Smooth muscle cell (in vitro differentiated cells): ENCODE measurements around the gene POLR1G. TPM values are rescaled to one million over a fixed set of nuclear protein-coding genes. Genes with fewer than 3 reads are reported as not detected.

Source experiments
- DNase-seq: peaks from one replicate; lab custom pipeline; 2025; ENCODE audit not compliant: unreplicated experiment; lab: John Stamatoyannopoulos, UW
- H2AFZ ChIP-seq: fragments of 200-600 bp; sonication (generic); 2 replicates; pipeline ENCODE4 v1.6.0; 2016; ENCODE audit warnings: antibody characterized with exemption, low read depth, mild to moderate bottlenecking
- H3F3A ChIP-seq: fragments of 200-600 bp; sonication (generic); 2 replicates; pipeline ENCODE4 v1.6.0; 2017; ENCODE audit warnings: antibody characterized with exemption, low read depth
- H3K27ac ChIP-seq: fragments of 200-600 bp; sonication (generic); 2 replicates; pipeline ENCODE4 v1.5.1; 2016; ENCODE audit warnings: low read depth, mild to moderate bottlenecking
- H3K27me3 ChIP-seq: fragments of 200-600 bp; sonication (generic); 2 replicates; pipeline ENCODE4 v1.6.1; 2016; ENCODE audit warnings: low read depth, mild to moderate bottlenecking
- H3K36me3 ChIP-seq: fragments of 200-600 bp; sonication (generic); 2 replicates; pipeline ENCODE4 v1.5.1; 2016; ENCODE audit warnings: low read depth
- H3K4me1 ChIP-seq: fragments of 200-600 bp; sonication (generic); 2 replicates; pipeline ENCODE4 v1.5.1; 2016; ENCODE audit warnings: low read depth
- H3K4me2 ChIP-seq: fragments of 200-600 bp; sonication (generic); 2 replicates; pipeline ENCODE4 v1.6.0; 2016; ENCODE audit warnings: mild to moderate bottlenecking
- H3K4me3 ChIP-seq: fragments of 200-600 bp; sonication (generic); 2 replicates; pipeline ENCODE4 v1.5.1; 2016; ENCODE audit warnings: mild to moderate bottlenecking
- H3K79me2 ChIP-seq: fragments of 200-600 bp; sonication (generic); 2 replicates; pipeline ENCODE4 v1.6.0; 2016; ENCODE audit warnings: low read depth, mild to moderate bottlenecking
- H3K9ac ChIP-seq: fragments of 200-600 bp; sonication (generic); 2 replicates; pipeline ENCODE4 v1.6.0; 2016; ENCODE audit warnings: low read depth
- H3K9me3 ChIP-seq: fragments of 200-600 bp; sonication (generic); replicated peaks from 2 replicates; pipeline ENCODE4 v1.5.1; 2016; ENCODE audit warnings: low read depth
- H4K20me1 ChIP-seq: fragments of 200-600 bp; sonication (generic); 2 replicates; pipeline ENCODE4 v1.6.0; 2016; ENCODE audit warnings: low read depth
- WGBS: methylation state at CpG from one replicate; pipeline ENCODE4 v1.1.7; 2016; ENCODE audit warnings: low lambda C conversion rate; 5-methylcytosine and 5-hydroxymethylcytosine counted together
- polyA plus RNA-seq: library from polyadenylated mRNA; unstranded; fragments of >200 nt; fragmentation: Nextera tagmentation; extraction: Ambion mirVana; gene quantifications from 2 replicates; pipeline ENCODE4 v1.2.1, GENCODE V29; 2016
- total RNA-seq: library from RNA; depleted of rRNA; stranded (reverse); fragments of >200 nt; gene quantifications from 2 replicates; pipeline ENCODE4 v1.2.3, GENCODE V29; 2014
- TF ChIP-seq, protein P1 (sequence below): fragments of 200-600 bp; sonication (generic); IDR thresholded peaks from 2 replicates; pipeline ENCODE4 v1.5.1; 2017; ENCODE audit warnings: borderline replicate concordance, mild to moderate bottlenecking, antibody characterized with exemption; ENCODE audit not compliant: insufficient read depth, poor library complexity, severe bottlenecking

The POLR1G gene
- total and polyA plus RNA-seq, 2 experiments from 2014 or later, result 1.6 to 2.7 TPM

DNA sequence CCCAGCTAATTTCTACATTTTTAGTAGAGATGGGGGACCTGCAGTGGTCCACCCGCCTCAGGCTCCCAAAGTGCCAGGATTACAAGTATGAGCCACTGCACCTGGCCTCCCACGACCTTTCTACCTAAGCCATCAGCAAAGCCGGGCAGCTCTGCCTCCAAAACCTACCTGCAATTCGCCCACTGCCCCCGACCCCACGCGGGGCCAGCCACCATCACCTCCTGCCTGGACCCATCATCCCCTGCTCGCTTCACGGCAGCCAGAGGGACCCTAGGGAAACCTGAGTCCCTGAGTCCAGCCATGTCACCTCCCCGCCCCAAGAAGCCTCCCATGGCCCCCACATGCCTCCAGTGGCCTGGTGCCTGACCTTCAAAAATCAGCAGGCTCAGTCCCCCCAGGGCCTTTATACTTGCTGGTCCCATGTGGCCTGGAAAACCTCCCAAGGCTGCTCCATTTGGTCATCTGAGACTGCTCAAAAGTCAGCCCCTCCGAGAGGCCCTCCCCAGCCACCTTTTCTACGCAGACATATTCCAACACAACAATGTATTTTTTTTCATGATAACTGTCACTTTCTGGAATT is 48.1 kb upstream of the POLR1G start:
- DNase-seq, result no peak
- H3F3A ChIP-seq, result no peaks in the 10 kb centered on the region
- 94% methylated on average over 10 of the region's 12 CpGs for WGBS
- H3K4me1 ChIP-seq, result no peaks in the 10 kb centered on the region
- TF ChIP-seq, protein P1, sequence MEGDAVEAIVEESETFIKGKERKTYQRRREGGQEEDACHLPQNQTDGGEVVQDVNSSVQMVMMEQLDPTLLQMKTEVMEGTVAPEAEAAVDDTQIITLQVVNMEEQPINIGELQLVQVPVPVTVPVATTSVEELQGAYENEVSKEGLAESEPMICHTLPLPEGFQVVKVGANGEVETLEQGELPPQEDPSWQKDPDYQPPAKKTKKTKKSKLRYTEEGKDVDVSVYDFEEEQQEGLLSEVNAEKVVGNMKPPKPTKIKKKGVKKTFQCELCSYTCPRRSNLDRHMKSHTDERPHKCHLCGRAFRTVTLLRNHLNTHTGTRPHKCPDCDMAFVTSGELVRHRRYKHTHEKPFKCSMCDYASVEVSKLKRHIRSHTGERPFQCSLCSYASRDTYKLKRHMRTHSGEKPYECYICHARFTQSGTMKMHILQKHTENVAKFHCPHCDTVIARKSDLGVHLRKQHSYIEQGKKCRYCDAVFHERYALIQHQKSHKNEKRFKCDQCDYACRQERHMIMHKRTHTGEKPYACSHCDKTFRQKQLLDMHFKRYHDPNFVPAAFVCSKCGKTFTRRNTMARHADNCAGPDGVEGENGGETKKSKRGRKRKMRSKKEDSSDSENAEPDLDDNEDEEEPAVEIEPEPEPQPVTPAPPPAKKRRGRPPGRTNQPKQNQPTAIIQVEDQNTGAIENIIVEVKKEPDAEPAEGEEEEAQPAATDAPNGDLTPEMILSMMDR, result no peak
- no peak overlapping the region for H3K27ac ChIP-seq
- no peaks in the 10 kb centered on the region for H4K20me1 ChIP-seq
- H3K4me2 ChIP-seq, result no peak overlapping the region
- no peak overlapping the region for H3K9ac ChIP-seq
- no peaks in the 10 kb centered on the region for H3K79me2 ChIP-seq
- no peaks in the 10 kb centered on the region for H3K27me3 ChIP-seq
- no peaks in the 10 kb centered on the region for H3K36me3 ChIP-seq
- H3K4me3 ChIP-seq, result no peak overlapping the region
- no peaks in the 10 kb centered on the region for H3K9me3 ChIP-seq
- H2AFZ ChIP-seq, result no peak overlapping the region

DNA sequence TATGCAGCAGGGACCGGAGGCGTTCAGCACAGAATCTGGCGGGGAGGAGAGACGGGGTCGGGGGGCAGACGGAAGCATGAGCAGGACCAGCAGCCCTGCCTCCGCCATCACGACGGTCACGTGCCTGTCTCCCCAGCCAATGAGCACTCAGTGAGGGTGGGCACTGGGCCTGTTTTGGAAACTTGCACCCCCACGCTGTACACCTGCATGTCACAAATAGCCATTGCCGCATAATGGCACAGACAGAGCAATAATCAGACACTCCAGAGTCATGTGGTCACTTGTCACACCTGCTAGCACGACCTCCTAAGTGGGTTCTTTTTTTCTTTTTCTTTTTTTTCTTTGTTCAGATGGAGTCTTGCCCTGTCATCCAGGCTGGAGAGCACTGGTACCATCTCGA is 44.8 kb upstream of the POLR1G start:
- Histone ChIP-seq H3K36me3 (no peaks in the 10 kb centered on the region), H3K27ac (no peak overlapping the region), H3K27me3 (no peaks in the 10 kb centered on the region), H3K4me3 (no peak overlapping the region), H3K4me2 (no peak overlapping the region), H3K9ac (no peak overlapping the region), H3K4me1 (no peaks in the 10 kb centered on the region), H3K79me2 (no peaks in the 10 kb centered on the region), H2AFZ (no peak overlapping the region), H4K20me1 (no peaks in the 10 kb centered on the region), H3K9me3 (no peaks in the 10 kb centered on the region), H3F3A (no peaks in the 10 kb centered on the region)
- no peak for DNase-seq
- TF ChIP-seq, protein P1, result no peak
- 99% methylated on average over 13 of the region's 14 CpGs for WGBS

DNA sequence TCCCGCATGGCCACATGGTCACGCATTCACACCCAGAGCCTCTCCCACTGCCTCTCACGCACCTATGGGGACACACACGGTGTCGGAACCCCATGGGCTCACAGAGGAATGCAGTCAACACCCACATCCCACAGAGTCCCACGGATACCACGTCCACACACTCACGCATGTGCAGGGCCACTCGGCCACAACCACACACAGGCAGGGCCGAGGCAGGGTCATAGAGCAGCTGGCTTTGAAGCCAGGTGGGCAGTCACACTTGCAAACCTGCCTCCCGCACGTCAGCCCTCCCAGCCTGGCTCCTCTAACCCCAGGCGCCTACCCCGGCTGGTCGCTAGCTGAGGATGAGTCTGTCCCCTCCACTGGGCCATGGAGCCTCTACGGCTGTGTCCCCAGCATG is 44.2 kb upstream of the POLR1G start:
- H3K4me2 ChIP-seq, result no peak overlapping the region
- H3K36me3 ChIP-seq, result no peaks in the 10 kb centered on the region
- no peaks in the 10 kb centered on the region for H3K4me1 ChIP-seq
- H2AFZ ChIP-seq, result no peak overlapping the region
- no peak for DNase-seq
- no peaks in the 10 kb centered on the region for H3K9me3 ChIP-seq
- no peaks in the 10 kb centered on the region for H3K79me2 ChIP-seq
- H3F3A ChIP-seq, result no peaks in the 10 kb centered on the region
- no peaks in the 10 kb centered on the region for H3K27me3 ChIP-seq
- no peaks in the 10 kb centered on the region for H4K20me1 ChIP-seq
- H3K27ac ChIP-seq, result no peak overlapping the region
- TF ChIP-seq, protein P1, result no peak
- H3K4me3 ChIP-seq, result no peak overlapping the region
- 92% methylated on average over 16 of the region's 16 CpGs for WGBS
- H3K9ac ChIP-seq, result no peak overlapping the region

DNA sequence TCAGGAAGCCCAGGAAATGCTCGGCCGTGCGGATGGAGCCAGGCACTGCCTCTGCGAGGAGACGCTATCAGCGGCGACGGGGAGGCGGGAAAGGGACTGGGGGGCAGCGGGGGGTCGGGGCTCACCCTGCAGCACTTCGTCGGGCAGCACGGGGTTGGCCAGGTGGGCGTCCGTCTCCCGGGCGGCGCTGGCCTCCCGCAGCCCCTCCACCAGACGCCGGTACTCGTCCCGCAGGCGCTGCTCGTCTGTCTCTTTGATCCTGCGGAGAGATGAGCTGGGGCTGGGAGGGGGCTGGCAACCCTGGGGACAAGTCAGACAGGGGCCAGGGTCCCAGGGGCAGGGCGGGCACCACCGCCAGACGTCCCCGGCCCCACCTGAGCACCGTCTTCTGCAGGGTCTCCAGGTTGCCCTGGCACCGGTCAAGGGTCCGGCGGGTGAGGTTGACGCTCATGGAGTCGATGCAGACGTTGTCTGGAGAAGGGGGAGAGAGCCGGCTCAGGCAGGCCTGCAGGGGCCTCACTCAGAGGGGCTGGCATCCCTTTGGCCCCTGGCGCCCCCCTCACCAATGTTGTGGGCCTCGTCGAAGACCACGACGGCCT is 42.5 kb upstream of the POLR1G start:
- no peaks in the 10 kb centered on the region for H3K27me3 ChIP-seq
- TF ChIP-seq, protein P1, result no peak
- H3K79me2 ChIP-seq, result no peaks in the 10 kb centered on the region
- DNase-seq, result no peak
- no peak overlapping the region for H3K27ac ChIP-seq
- H3K4me3 ChIP-seq, result no peak overlapping the region
- H3K36me3 ChIP-seq, result no peaks in the 10 kb centered on the region
- no peaks in the 10 kb centered on the region for H4K20me1 ChIP-seq
- WGBS, result 96% methylated on average over 16 of the region's 44 CpGs
- no peak overlapping the region for H3K9ac ChIP-seq
- no peaks in the 10 kb centered on the region for H3K9me3 ChIP-seq
- H3F3A ChIP-seq, result no peaks in the 10 kb centered on the region
- no peak overlapping the region for H3K4me2 ChIP-seq
- no peak overlapping the region for H2AFZ ChIP-seq
- H3K4me1 ChIP-seq, result no peaks in the 10 kb centered on the region
